ENCODE data around the gene IYD. TPM values are rescaled to one million over a fixed set of nuclear protein-coding genes. Genes with fewer than 3 reads are reported as not detected.

Gene IYD
- total RNA-seq, 1 donor from 2014 or later, result not detected

DNA sequence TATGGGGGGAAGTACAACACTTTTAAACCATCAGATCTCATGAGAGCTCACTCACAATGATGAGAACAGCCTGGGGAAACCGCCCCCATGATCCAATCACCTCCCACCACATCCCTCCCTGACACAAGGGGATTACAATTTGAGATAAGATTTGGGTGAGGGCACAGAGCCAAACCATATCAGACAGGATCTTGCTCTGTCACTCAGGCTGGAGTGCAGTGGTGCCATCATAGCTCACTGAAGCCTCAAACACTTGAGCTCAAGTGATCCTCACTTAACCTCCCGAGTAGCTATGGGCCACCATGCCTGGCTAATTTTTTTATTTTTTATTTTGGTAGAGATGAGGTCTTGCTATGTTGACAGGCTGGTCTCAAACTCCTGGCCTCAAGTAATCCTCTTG is 5.1 kb upstream of the IYD start:
- H3K4me3 ChIP-seq (ENCODE audit: low read depth, low read length), result no peak overlapping the region
- H3K36me3 ChIP-seq (ENCODE audit: control insufficient read depth, insufficient read depth, low read length), result no peaks in the 10 kb centered on the region
- DNase-seq (ENCODE audit: low read depth), result no peak
- TF ChIP-seq, protein P1, sequence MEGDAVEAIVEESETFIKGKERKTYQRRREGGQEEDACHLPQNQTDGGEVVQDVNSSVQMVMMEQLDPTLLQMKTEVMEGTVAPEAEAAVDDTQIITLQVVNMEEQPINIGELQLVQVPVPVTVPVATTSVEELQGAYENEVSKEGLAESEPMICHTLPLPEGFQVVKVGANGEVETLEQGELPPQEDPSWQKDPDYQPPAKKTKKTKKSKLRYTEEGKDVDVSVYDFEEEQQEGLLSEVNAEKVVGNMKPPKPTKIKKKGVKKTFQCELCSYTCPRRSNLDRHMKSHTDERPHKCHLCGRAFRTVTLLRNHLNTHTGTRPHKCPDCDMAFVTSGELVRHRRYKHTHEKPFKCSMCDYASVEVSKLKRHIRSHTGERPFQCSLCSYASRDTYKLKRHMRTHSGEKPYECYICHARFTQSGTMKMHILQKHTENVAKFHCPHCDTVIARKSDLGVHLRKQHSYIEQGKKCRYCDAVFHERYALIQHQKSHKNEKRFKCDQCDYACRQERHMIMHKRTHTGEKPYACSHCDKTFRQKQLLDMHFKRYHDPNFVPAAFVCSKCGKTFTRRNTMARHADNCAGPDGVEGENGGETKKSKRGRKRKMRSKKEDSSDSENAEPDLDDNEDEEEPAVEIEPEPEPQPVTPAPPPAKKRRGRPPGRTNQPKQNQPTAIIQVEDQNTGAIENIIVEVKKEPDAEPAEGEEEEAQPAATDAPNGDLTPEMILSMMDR (IDR thresholded peaks at IDR 0.05; ENCODE audit: insufficient read depth, low read length, poor library complexity, severe bottlenecking), result no peak
- H3K27me3 ChIP-seq (ENCODE audit: control insufficient read depth, insufficient read depth, low read length), result peaks cover 2% of the 10 kb centered on the region

DNA sequence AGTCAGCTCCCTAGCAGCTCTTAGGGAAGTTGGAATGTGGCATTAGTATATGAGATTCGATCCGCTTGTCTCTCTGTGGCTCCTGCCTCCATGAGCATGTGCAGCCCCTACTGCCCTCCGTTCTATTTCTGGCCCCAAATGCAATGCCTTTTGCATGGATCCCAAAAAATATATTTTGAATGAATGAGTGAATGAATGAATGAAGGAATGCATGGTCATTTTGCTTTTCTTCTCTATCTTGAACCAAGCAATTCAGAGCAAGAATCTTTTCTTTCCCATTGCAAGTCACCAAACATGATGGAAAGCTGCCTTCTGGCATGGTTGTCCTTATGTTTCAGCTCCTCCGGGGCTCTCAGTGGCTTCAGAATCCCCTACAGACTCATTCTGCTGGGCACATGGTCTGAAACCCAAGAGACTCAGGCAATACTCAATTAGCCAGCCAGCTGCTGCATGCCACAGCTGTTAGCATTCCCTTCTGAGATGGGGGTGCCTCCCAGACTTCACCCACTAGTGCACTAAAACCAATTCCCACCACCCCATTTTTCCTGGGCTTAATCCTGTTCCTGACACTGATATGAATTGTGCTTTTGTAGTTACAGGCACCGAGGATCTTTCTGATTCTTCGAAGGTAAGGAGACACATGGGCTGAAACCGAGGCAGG is 2.6 kb upstream of the IYD start:
- TF ChIP-seq, protein P1 (IDR thresholded peaks at IDR 0.05; ENCODE audit: insufficient read depth, low read length, poor library complexity, severe bottlenecking), result no peak
- no peak for DNase-seq (ENCODE audit: low read depth)
- no peaks in the 10 kb centered on the region for H3K36me3 ChIP-seq (ENCODE audit: control insufficient read depth, insufficient read depth, low read length)
- peaks cover 2% of the 10 kb centered on the region for H3K27me3 ChIP-seq (ENCODE audit: control insufficient read depth, insufficient read depth, low read length)
- H3K4me3 ChIP-seq (ENCODE audit: low read depth, low read length), result no peak overlapping the region

DNA sequence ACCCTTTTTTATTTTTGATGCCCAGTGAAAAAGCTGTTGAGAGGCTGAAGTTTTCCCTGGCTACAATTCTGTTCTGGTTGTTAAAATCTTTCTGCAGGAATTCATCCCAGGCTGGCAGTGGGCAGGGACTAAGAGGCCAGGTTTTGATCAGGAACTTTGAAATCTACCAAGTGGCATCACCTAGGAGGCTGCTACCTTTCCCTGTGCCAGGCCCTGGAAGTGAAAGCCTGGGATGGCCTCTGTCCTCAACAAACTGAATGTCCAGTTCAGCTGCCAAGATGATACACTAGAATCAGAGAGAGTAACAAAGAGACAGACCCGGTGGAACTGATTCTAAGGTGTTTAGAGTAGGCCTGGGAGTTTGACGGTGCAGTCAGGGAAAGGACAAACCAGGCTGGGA is 596 bp downstream of the IYD start:
- no peaks in the 10 kb centered on the region for H3K36me3 ChIP-seq (ENCODE audit: control insufficient read depth, insufficient read depth, low read length)
- no peak for DNase-seq (ENCODE audit: low read depth)
- TF ChIP-seq, protein P1 (IDR thresholded peaks at IDR 0.05; ENCODE audit: insufficient read depth, low read length, poor library complexity, severe bottlenecking), result no peak

DNA sequence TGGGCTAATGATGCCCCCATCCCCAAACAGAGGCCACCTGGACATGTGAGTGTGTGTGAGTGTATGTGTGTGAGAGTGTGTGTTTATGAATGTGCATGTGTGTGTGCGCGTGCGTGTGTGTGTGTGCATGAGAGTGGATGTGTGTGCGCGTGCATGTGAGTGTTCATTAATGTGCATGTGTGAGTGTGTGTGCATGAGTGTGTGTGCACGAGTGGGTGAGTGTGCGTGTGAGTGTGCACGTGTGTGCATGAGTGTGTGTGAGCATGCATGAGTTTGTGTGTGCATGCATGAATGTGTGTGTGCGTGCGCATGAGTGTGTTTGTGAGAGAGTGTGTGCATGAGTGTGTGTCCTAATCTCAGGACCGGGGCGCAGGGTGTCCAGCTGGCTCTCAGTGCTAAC is 1.3 kb downstream of the IYD start:
- Histone ChIP-seq H3K36me3 (ENCODE audit: control insufficient read depth, insufficient read depth, low read length) (no peaks in the 10 kb centered on the region), H3K4me3 (ENCODE audit: low read depth, low read length) (no peak overlapping the region), H3K27me3 (ENCODE audit: control insufficient read depth, insufficient read depth, low read length) (peaks cover 2% of the 10 kb centered on the region)
- no peak for DNase-seq (ENCODE audit: low read depth)
- TF ChIP-seq, protein P1 (IDR thresholded peaks at IDR 0.05; ENCODE audit: insufficient read depth, low read length, poor library complexity, severe bottlenecking), result no peak

More for the DNA sequence above, 596 bp downstream of the IYD start:
- no peak overlapping the region for H3K4me3 ChIP-seq (ENCODE audit: low read depth, low read length)
- H3K27me3 ChIP-seq (ENCODE audit: control insufficient read depth, insufficient read depth, low read length), result peaks cover 2% of the 10 kb centered on the region

DNA sequence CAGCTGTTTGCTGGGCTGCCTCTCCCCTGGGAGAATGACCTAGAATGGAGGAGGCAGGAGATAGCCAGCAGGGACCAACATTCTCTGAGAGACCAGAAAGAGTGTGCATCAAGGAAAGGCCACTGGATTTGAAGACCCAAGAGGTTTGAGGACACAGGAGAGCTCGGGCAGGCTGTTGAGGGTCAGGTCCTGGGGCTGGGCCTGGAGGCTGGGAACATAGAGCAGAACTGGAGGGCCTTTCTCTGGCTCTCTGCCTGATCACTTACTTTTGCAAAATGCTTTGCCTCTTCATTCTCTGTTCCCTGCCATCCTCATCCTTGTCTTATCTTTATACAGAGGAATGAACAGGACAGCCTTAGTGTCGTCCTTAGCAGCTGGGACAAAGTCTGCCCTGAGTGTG is 2.5 kb downstream of the IYD start:
- Histone ChIP-seq H3K27me3 (ENCODE audit: control insufficient read depth, insufficient read depth, low read length) (peaks cover 2% of the 10 kb centered on the region), H3K4me3 (ENCODE audit: low read depth, low read length) (no peak overlapping the region), H3K36me3 (ENCODE audit: control insufficient read depth, insufficient read depth, low read length) (no peaks in the 10 kb centered on the region)
- TF ChIP-seq, protein P1 (IDR thresholded peaks at IDR 0.05; ENCODE audit: insufficient read depth, low read length, poor library complexity, severe bottlenecking), result no peak
- DNase-seq (ENCODE audit: low read depth), result no peak

DNA sequence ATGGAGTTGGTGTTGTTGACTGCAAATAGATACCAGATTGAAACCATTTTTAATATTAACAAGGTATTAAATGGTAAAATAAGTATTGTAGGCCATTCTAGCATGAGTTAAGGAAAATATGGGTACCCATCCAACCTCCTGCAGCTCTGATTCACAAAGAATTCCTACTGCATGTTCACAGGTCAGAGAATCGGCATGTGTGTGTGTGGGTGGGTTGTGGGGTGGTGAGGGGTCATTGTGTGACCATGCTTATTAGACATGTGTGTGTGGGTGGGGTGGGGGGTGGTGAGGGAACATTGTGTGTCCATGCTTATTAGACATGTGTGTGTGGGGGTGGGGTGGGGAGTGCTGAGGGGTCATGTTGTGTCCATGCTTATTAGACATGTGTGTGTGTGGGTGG is 3.2 kb downstream of the IYD start:
- H3K27me3 ChIP-seq (ENCODE audit: control insufficient read depth, insufficient read depth, low read length), result no peaks in the 10 kb centered on the region

More for the DNA sequence above, 3.2 kb downstream of the IYD start:
- DNase-seq (ENCODE audit: low read depth), result no peak
- TF ChIP-seq, protein P1 (IDR thresholded peaks at IDR 0.05; ENCODE audit: insufficient read depth, low read length, poor library complexity, severe bottlenecking), result no peak
- H3K4me3 ChIP-seq (ENCODE audit: low read depth, low read length), result no peak overlapping the region
- no peaks in the 10 kb centered on the region for H3K36me3 ChIP-seq (ENCODE audit: control insufficient read depth, insufficient read depth, low read length)

All from kidney epithelial cell (primary cell).